HepG2 (cell line): Measurements from ENCODE around the gene SCGB1D4. TPM values are rescaled to one million over a fixed set of nuclear protein-coding genes. Genes with fewer than 3 reads are reported as not detected.

Source experiments
- ATAC-seq: fragments of 200-7000 bp; cut with Tn5 transposase; 3 replicates; pipeline ENCODE4 v1.9.1; 2020; ENCODE audit warnings: mild to moderate bottlenecking, moderate library complexity
- BruUV-seq: library from RNA; stranded (reverse); fragments of 400-500 nt; replicated peaks from 2 replicates; lab custom pipeline; 2021; lab: Mats Ljungman, UMichigan
- CTCF ChIA-PET: fragments of 300-600 bp; formaldehyde crosslinking; extraction: SDS; loops from one replicate; lab custom pipeline; 2021; ENCODE audit warnings: low total read pairs, inconsistent platforms, low intra/inter-chr PET ratio; lab: Yijun Ruan, JAX
- POLR2A ChIA-PET: fragments of 350-600 bp; sonication (Branson Sonifier 250); formaldehyde crosslinking; loops from one replicate; lab custom pipeline; 2020; ENCODE audit warnings: antibody characterized with exemption, inconsistent platforms; lab: Yijun Ruan, JAX
- DNase-seq: peaks from one replicate; pipeline ENCODE4 v3.0.0-alpha.2; 2015; ENCODE audit warnings: low spot score
- FAIRE-seq: peaks from 3 replicates; lab custom pipeline; 2011; peaks lifted over from hg19 to GRCh38; lab: Jason Lieb, UNC
- H2AFZ ChIP-seq: one replicate; pipeline ENCODE4 v1.6.1; 2011; ENCODE audit warnings: low read length, inconsistent platforms
- H3K27ac ChIP-seq: fragments of 300-600 bp; 3 replicates; pipeline ENCODE4 v1.8.0; 2011; ENCODE audit warnings: mixed run types, mild to moderate bottlenecking, mixed read lengths, low read length, inconsistent platforms; ENCODE audit not compliant: insufficient read depth; ENCODE audit errors: extremely low read length
- H3K27me3 ChIP-seq, 2 experiments: fragments of 200-600 bp in 1 of 2; 2 replicates in 1 of 2; 3 replicates in 1 of 2; pipeline versions ENCODE4 v1.6.0 to v1.8.0; 2011; ENCODE audit warnings: low read length in 2 of 2, mild to moderate bottlenecking in 2 of 2, moderate library complexity in 2 of 2, inconsistent platforms in 1 of 2; ENCODE audit not compliant: insufficient read depth in 2 of 2, control insufficient read depth in 1 of 2
- H3K36me3 ChIP-seq, 2 experiments: fragments of 200-600 bp in 1 of 2; replicated peaks in 1 of 2; 2 replicates in 1 of 2; 3 replicates in 1 of 2; pipeline versions ENCODE4 v1.5.1 to v1.8.0; 2011; ENCODE audit warnings: low read length in 2 of 2, inconsistent platforms in 1 of 2; ENCODE audit not compliant: insufficient read depth in 2 of 2, control insufficient read depth in 1 of 2
- H3K4me1 ChIP-seq: 2 replicates; pipeline ENCODE4 v1.5.1; 2012; ENCODE audit warnings: low read length, inconsistent platforms; ENCODE audit not compliant: insufficient read depth
- H3K4me2 ChIP-seq: 2 replicates; pipeline ENCODE4 v1.6.0; 2011; ENCODE audit warnings: low read depth, low read length, inconsistent platforms
- H3K4me3 ChIP-seq, 3 experiments: fragments of 200-600 bp in 1 of 3; sonication (generic), shearing (Covaris generic) in 1 of 3; replicated peaks in 1 of 3; 2 replicates each; pipeline ENCODE4 v1.5.1; 2011 to 2016; ENCODE audit warnings: low read length in 3 of 3, inconsistent platforms in 2 of 3, low read depth in 2 of 3, mild to moderate bottlenecking in 2 of 3, control low read depth in 1 of 3, mixed read lengths in 1 of 3; ENCODE audit not compliant: insufficient read depth in 1 of 3
- H3K79me2 ChIP-seq: one replicate; pipeline ENCODE4 v1.6.1; 2011; ENCODE audit warnings: low read length, inconsistent platforms; ENCODE audit not compliant: insufficient read depth
- H3K9ac ChIP-seq: 2 replicates; pipeline ENCODE4 v1.6.0; 2011; ENCODE audit warnings: mild to moderate bottlenecking, low read depth, low read length, inconsistent platforms; ENCODE audit not compliant: insufficient read depth
- H3K9me3 ChIP-seq: 2 replicates; pipeline ENCODE4 v1.5.1; 2012; ENCODE audit warnings: mild to moderate bottlenecking, low read length
- H4K20me1 ChIP-seq: 2 replicates; pipeline ENCODE4 v1.6.0; 2011; ENCODE audit warnings: inconsistent platforms, mild to moderate bottlenecking, low read length, moderate library complexity; ENCODE audit not compliant: insufficient read depth
- CENPT ChIP-seq: sonication (generic); formaldehyde crosslinking; IDR thresholded peaks from 2 replicates; pipeline ENCODE4 v1.8.0; 2022; ENCODE audit warnings: low read depth, mild to moderate bottlenecking, moderate library complexity, missing genetic modification reagents
- GMEB2 ChIP-seq: IDR thresholded peaks from 2 replicates; pipeline ENCODE4 v1.6.1; 2016; ENCODE audit warnings: missing biosample characterization, missing genetic modification reagents, low read depth
- HMGXB3 ChIP-seq: sonication (generic); formaldehyde crosslinking; IDR thresholded peaks from 2 replicates; pipeline ENCODE4 v1.4.0; 2020; ENCODE audit warnings: missing genetic modification reagents, borderline replicate concordance
- HNRNPUL1 ChIP-seq: fragments of 200-400 bp; formaldehyde crosslinking; IDR thresholded peaks from 2 replicates; pipeline ENCODE4 v1.6.1; 2017; ENCODE audit warnings: low read depth, mild to moderate bottlenecking, low read length, moderate library complexity
- NFE2 ChIP-seq: sonication (generic); formaldehyde crosslinking; IDR thresholded peaks from 2 replicates; pipeline ENCODE4 v1.4.0; 2020; ENCODE audit warnings: missing genetic modification reagents
- NFYB ChIP-seq: sonication (generic); formaldehyde crosslinking; IDR thresholded peaks from 2 replicates; pipeline ENCODE4 v1.4.0; 2020; ENCODE audit warnings: missing genetic modification reagents
- NKX3-1 ChIP-seq: sonication (generic); formaldehyde crosslinking; IDR thresholded peaks from 2 replicates; pipeline ENCODE4 v1.5.0; 2020; ENCODE audit warnings: missing genetic modification reagents
- ZNF232 ChIP-seq: sonication (generic); formaldehyde crosslinking; IDR thresholded peaks from 2 replicates; pipeline ENCODE4 v1.4.0; 2020; ENCODE audit warnings: missing genetic modification reagents, borderline replicate concordance
- ZNF609 ChIP-seq: sonication (generic); formaldehyde crosslinking; IDR thresholded peaks from 2 replicates; pipeline ENCODE4 v1.4.0; 2020; ENCODE audit warnings: mild to moderate bottlenecking, missing genetic modification reagents, borderline replicate concordance
- ZNF704 ChIP-seq: sonication (generic); formaldehyde crosslinking; IDR thresholded peaks from 2 replicates; pipeline ENCODE4 v1.8.1; 2023; ENCODE audit warnings: mild to moderate bottlenecking, inconsistent platforms, moderate library complexity, missing genetic modification reagents, borderline replicate concordance
- ZSCAN22 ChIP-seq: sonication (generic); formaldehyde crosslinking; IDR thresholded peaks from 2 replicates; pipeline ENCODE4 v1.4.0; 2020; ENCODE audit warnings: mild to moderate bottlenecking, missing genetic modification reagents
- WGBS: methylation state at CpG from one replicate; pipeline ENCODE4 v1.1.6; 2017; ENCODE audit warnings: low lambda C conversion rate; 5-methylcytosine and 5-hydroxymethylcytosine counted together
- in situ Hi-C: cut with HindIII; loops from 2 replicates; pipeline ENCODE4 v1.10.0; 2017; ENCODE audit warnings: low pct_unique_long_range_greater_than_20kb; ENCODE audit not compliant: extremely low pct_ligation_motif_present
- intact Hi-C: fragments of 100-400 bp; cut with micrococcal nuclease; formaldehyde crosslinking; loops from one replicate; pipeline ENCODE4 v1.10.0; 2022; ENCODE audit not compliant: unreplicated experiment
- polyA plus RNA-seq, 8 experiments: library from polyadenylated mRNA; depleted of rRNA in 3 of 8; stranded (reverse) in 7 of 8; unstranded in 1 of 8; fragments of >200 nt; fragmentation: Illumina TruSeq in 4 of 8; extraction: Trizol in 4 of 8; gene quantifications; 2 replicates each; pipeline versions ENCODE4 v1.2.1 to v1.2.3, GENCODE V29; 2011 to 2016; ENCODE audit warnings: low read depth in 4 of 8, missing spikeins in 1 of 8, mixed read lengths in 1 of 8; ENCODE audit not compliant: insufficient read depth in 1 of 8
- total RNA-seq, 5 experiments: library from RNA; depleted of rRNA; stranded (reverse); fragments of >200 nt; fragmentation: Illumina TruSeq; extraction: Trizol; gene quantifications; 2 replicates each; pipeline ENCODE4 v1.2.3, GENCODE V29; 2016; ENCODE audit warnings: low read depth in 1 of 5

Gene SCGB1D4
- total and polyA plus RNA-seq, 2 of the 13 experiments (the other 11 are each of a cell fraction or from before 2014, with no cell fraction given): not detected

GRCh38 chr11:62295504-62295903 lies 3.4 kb downstream of the SCGB1D4 start:
- FAIRE-seq (no peak), ATAC-seq (peak; percentile 76)
- no peak for TF ChIP-seq ZNF704
- no peak for TF ChIP-seq NFYB (CRISPR knock-in tag)
- 0 out of 2 replicates have a peak, but pooled peaks have one; percentile 35 for TF ChIP-seq NKX3-1 (CRISPR knock-in tag)
- TF ChIP-seq ZNF232: 0 out of 2 replicates have a peak, but pooled peaks have one; percentile 51
- no peak for TF ChIP-seq CENPT (CRISPR knock-in tag)
- TF ChIP-seq NFE2 (CRISPR knock-in tag): no peak
- no peak for TF ChIP-seq ZSCAN22 (CRISPR knock-in tag)
- no peak for TF ChIP-seq HMGXB3
- TF ChIP-seq GMEB2 (CRISPR knock-in tag): no peak
- TF ChIP-seq HNRNPUL1: no peak
- TF ChIP-seq ZNF609 (CRISPR knock-in tag): no peak

More at GRCh38 chr11:62295504-62295903, 3.4 kb downstream of the SCGB1D4 start:
- no peak overlapping the region for H3K9ac ChIP-seq
- no peaks in the 10 kb centered on the region for H3K9me3 ChIP-seq
- intact Hi-C loops (no loop called here), in situ Hi-C loops (no loop called here)
- no peaks in the 10 kb centered on the region for H4K20me1 ChIP-seq
- peak; percentile 23 for DNase-seq
- no peaks in the 10 kb centered on the region for H3K4me1 ChIP-seq
- ChIA-PET POLR2A (no interaction called here), CTCF (no interaction called here)
- H3K27ac ChIP-seq: no peak overlapping the region
- BruUV-seq: no TSS peak
- H2AFZ ChIP-seq: no peak overlapping the region
- H3K27me3 ChIP-seq: peaks cover 1 to 27% of the 10 kb centered on the region in 2 experiments; a peak in 4 of 5 replicates
- H3K4me3 ChIP-seq: no peak overlapping the region
- no peaks in the 10 kb centered on the region for H3K36me3 ChIP-seq
- no peak overlapping the region for H3K4me2 ChIP-seq
- no peaks in the 10 kb centered on the region for H3K79me2 ChIP-seq
- 5% methylated on average over 1 of the region's 2 CpGs for WGBS
